H9 (cell line): ENCODE data around the gene ANKRD65. TPM values are rescaled to one million over a fixed set of nuclear protein-coding genes. Genes with fewer than 3 reads are reported as not detected.

Experiments used
- DNase-seq: peaks from one replicate; pipeline ENCODE4 v3.0.0-alpha.2; 2017
- H2AFZ ChIP-seq: one replicate; pipeline ENCODE4 v1.6.1; 2013; ENCODE audit warnings: mild to moderate bottlenecking, low read length, control low read depth, moderate library complexity
- H2AK5ac ChIP-seq: 2 replicates; pipeline ENCODE4 v1.6.1; 2013; ENCODE audit warnings: low read length, control low read depth, mixed read lengths; ENCODE audit not compliant: insufficient read length
- H2BK120ac ChIP-seq: one replicate; pipeline ENCODE4 v1.6.1; 2013; ENCODE audit warnings: low read depth, mild to moderate bottlenecking, low read length, control low read depth, inconsistent platforms; ENCODE audit not compliant: poor library complexity, severe bottlenecking
- H2BK12ac ChIP-seq: 2 replicates; pipeline ENCODE4 v1.6.1; 2013; ENCODE audit warnings: low read length, control low read depth, mixed read lengths, low read depth; ENCODE audit not compliant: insufficient read length
- H2BK15ac ChIP-seq: 2 replicates; pipeline ENCODE4 v1.6.1; 2013; ENCODE audit warnings: low read depth, low read length, control low read depth
- H2BK20ac ChIP-seq: one replicate; pipeline ENCODE4 v1.6.1; 2013; ENCODE audit warnings: low read depth, mild to moderate bottlenecking, low read length, control low read depth, inconsistent platforms; ENCODE audit not compliant: poor library complexity, severe bottlenecking
- H2BK5ac ChIP-seq: 2 replicates; pipeline ENCODE4 v1.6.1; 2013; ENCODE audit warnings: low read length, control low read depth, mixed read lengths; ENCODE audit not compliant: insufficient read length
- H3K14ac ChIP-seq: 2 replicates; pipeline ENCODE4 v1.6.1; 2013; ENCODE audit warnings: low read length, control low read depth; ENCODE audit not compliant: insufficient read depth
- H3K18ac ChIP-seq: 2 replicates; pipeline ENCODE4 v1.6.1; 2013; ENCODE audit warnings: low read depth, mild to moderate bottlenecking, mixed read lengths, low read length, control low read depth; ENCODE audit not compliant: insufficient read length
- H3K23ac ChIP-seq: 2 replicates; pipeline ENCODE4 v1.6.1; 2013; ENCODE audit warnings: low read length, control low read depth, mixed read lengths, low read depth; ENCODE audit not compliant: insufficient read length
- H3K23me2 ChIP-seq: 2 replicates; pipeline ENCODE4 v1.6.1; 2013; ENCODE audit warnings: low read depth, mild to moderate bottlenecking, mixed read lengths, low read length, control low read depth; ENCODE audit not compliant: insufficient read length, poor library complexity, severe bottlenecking
- H3K27ac ChIP-seq: 2 replicates; pipeline ENCODE4 v1.5.1; 2013; ENCODE audit warnings: low read length, control low read depth, mixed read lengths, low read depth; ENCODE audit not compliant: insufficient read length
- H3K27me3 ChIP-seq: 2 replicates; pipeline ENCODE4 v1.6.1; 2013; ENCODE audit warnings: low read length, control low read depth, inconsistent platforms; ENCODE audit not compliant: insufficient read depth
- H3K4ac ChIP-seq: 2 replicates; pipeline ENCODE4 v1.6.1; 2013; ENCODE audit warnings: low read depth, mild to moderate bottlenecking, control low read depth, inconsistent platforms, low read length, moderate library complexity
- H3K4me1 ChIP-seq: 2 replicates; pipeline ENCODE4 v1.6.1; 2013; ENCODE audit warnings: low read length, control low read depth, inconsistent platforms; ENCODE audit not compliant: insufficient read depth
- H3K4me2 ChIP-seq: 2 replicates; pipeline ENCODE4 v1.6.1; 2013; ENCODE audit warnings: low read length, control low read depth, mixed read lengths; ENCODE audit not compliant: insufficient read length, insufficient read depth
- H3K56ac ChIP-seq: 2 replicates; pipeline ENCODE4 v1.6.1; 2013; ENCODE audit warnings: low read depth, mild to moderate bottlenecking, mixed read lengths, low read length, control low read depth; ENCODE audit not compliant: insufficient read length
- H3K79me1 ChIP-seq: 2 replicates; pipeline ENCODE4 v1.6.1; 2013; ENCODE audit warnings: low read depth, mild to moderate bottlenecking, moderate library complexity, low read length, control low read depth, inconsistent platforms; ENCODE audit not compliant: insufficient read depth, poor library complexity, severe bottlenecking
- H3K79me2 ChIP-seq: 2 replicates; pipeline ENCODE4 v1.6.1; 2013; ENCODE audit warnings: low read length, control low read depth, inconsistent platforms; ENCODE audit not compliant: insufficient read depth
- H3K9ac ChIP-seq: 2 replicates; pipeline ENCODE4 v1.6.1; 2013; ENCODE audit warnings: low read length, control low read depth, mixed read lengths; ENCODE audit not compliant: insufficient read length; ENCODE audit errors: extremely low read depth
- H3K9me3 ChIP-seq: one replicate; pipeline ENCODE4 v1.6.1; 2013; ENCODE audit warnings: low read depth, low read length, inconsistent platforms; ENCODE audit not compliant: control insufficient read depth
- H3T11ph ChIP-seq: one replicate; pipeline ENCODE4 v1.6.1; 2013; ENCODE audit warnings: mild to moderate bottlenecking, low read length, control low read depth, inconsistent platforms
- H4K20me1 ChIP-seq: one replicate; pipeline ENCODE4 v1.6.1; 2013; ENCODE audit not compliant: control insufficient read depth, insufficient read length, insufficient read depth
- H4K5ac ChIP-seq: 2 replicates; pipeline ENCODE4 v1.6.1; 2013; ENCODE audit warnings: low read depth, mild to moderate bottlenecking, mixed read lengths, low read length, control low read depth; ENCODE audit not compliant: insufficient read length
- H4K8ac ChIP-seq: replicated peaks from 2 replicates; pipeline ENCODE4 v1.6.1; 2013; ENCODE audit warnings: low read length, control low read depth, mixed read lengths, low read depth; ENCODE audit not compliant: insufficient read length
- H4K91ac ChIP-seq: 2 replicates; pipeline ENCODE4 v1.6.1; 2013; ENCODE audit warnings: low read depth, mild to moderate bottlenecking, moderate library complexity, mixed read lengths, low read length, control low read depth; ENCODE audit not compliant: insufficient read length
- H3K27ac Mint-ChIP-seq, 3 experiments: 2 replicates in 2 of 3; 3 replicates in 1 of 3; pipeline ENCODE4 v1.8.0; 2020 to 2021; ENCODE audit warnings: mixed read lengths in 3 of 3, mild to moderate bottlenecking in 1 of 3, moderate library complexity in 1 of 3
- H3K27me3 Mint-ChIP-seq: 2 replicates; pipeline ENCODE4 v1.8.0; 2021; ENCODE audit warnings: low read depth, mild to moderate bottlenecking, moderate library complexity, mixed read lengths
- H3K36me3 Mint-ChIP-seq, 3 experiments: 2 replicates in 2 of 3; 3 replicates in 1 of 3; pipeline ENCODE4 v1.8.0; 2020 to 2021; ENCODE audit warnings: low read depth in 3 of 3, mixed read lengths in 3 of 3; ENCODE audit not compliant: insufficient read depth in 1 of 3
- H3K4me1 Mint-ChIP-seq, 2 experiments: 2 replicates each; pipeline ENCODE4 v1.8.0; 2020; ENCODE audit warnings: mixed read lengths in 2 of 2
- H3K4me3 Mint-ChIP-seq, 2 experiments: 2 replicates in 1 of 2; 3 replicates in 1 of 2; pipeline ENCODE4 v1.8.0; 2020 to 2021; ENCODE audit warnings: mild to moderate bottlenecking in 2 of 2, mixed read lengths in 2 of 2, moderate library complexity in 1 of 2
- H3K9me3 Mint-ChIP-seq, 2 experiments: 2 replicates in 1 of 2; 3 replicates in 1 of 2; pipeline ENCODE4 v1.8.0; 2020; ENCODE audit warnings: mild to moderate bottlenecking in 2 of 2, mixed read lengths in 2 of 2, moderate library complexity in 1 of 2
- CTCF ChIP-seq: fragments of 200-600 bp; sonication (generic); conservative IDR thresholded peaks from 3 replicates; pipeline ENCODE4 v1.8.0; 2021; ENCODE audit warnings: antibody characterized with exemption, mild to moderate bottlenecking
- WGBS: extraction: QIAGEN DNeasy Blood & Tissue Kit; methylation state at CpG from one replicate; pipeline ENCODE4 v1.1.7; 2013; ENCODE audit warnings: missing lambda C conversion rate, low lambda C conversion rate, mixed read lengths; ENCODE audit not compliant: insufficient read length; ENCODE audit errors: extremely low coverage; 5-methylcytosine and 5-hydroxymethylcytosine counted together
- total RNA-seq: library from RNA; stranded (reverse); gene quantifications from 2 replicates; pipeline ENCODE4 v1.2.1, GENCODE V29; 2021

ANKRD65 gene
- total RNA-seq, 1 experiment from 2014 or later, result 3.1 TPM

DNA sequence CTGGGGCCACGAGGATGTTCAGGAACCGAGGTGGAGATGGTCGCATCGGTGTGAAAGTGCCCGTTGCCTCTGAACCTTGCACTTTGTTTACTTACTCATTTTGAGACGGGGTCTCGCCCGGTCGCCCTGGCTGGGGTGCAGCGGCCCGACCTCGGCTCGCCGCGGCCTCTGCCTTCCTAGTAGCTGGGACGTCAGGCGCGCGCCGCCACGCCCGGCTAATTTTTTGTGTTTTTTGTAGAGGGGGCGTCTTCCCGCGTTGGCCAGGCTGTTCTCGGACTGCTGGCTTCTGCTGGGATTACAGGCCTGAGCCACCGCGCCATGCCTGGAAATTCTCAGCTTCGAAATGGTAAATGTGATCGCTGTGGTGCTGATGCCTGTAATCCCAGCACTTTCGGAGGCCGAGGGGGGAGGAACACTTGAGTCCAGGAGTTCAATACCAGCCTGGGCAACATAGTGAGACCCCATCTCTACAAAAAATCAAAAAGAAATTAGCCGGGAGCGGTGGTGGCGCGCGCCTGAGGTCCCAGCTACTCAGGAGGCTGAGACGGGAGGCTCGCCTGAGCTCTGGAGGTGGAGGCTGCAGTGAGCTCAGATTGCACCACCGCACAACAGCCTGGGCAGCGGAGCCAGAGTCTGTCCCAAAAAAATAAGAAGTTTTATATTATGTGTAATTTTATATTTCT lies 13.3 kb downstream of the ANKRD65 start:
- Histone ChIP-seq H3K4ac (no peak overlapping the region), H3K56ac (no peak overlapping the region), H3K9me3 (no peaks in the 10 kb centered on the region), H4K91ac (no peak overlapping the region), H3T11ph (no peak overlapping the region), H3K27ac (no peak overlapping the region), H3K79me2 (peaks cover 10% of the 10 kb centered on the region; the same call in 1 of the 2 replicates), H3K79me1 (peaks cover 2% of the 10 kb centered on the region), H4K20me1 (no peaks in the 10 kb centered on the region), H2AFZ (no peak overlapping the region), H4K5ac (no peak overlapping the region), H2BK120ac (no peak overlapping the region), H3K27me3 (no peaks in the 10 kb centered on the region), H4K8ac (no peak overlapping the region), H3K18ac (peak overlapping the region; percentile 43), H3K4me1 (peaks cover 3% of the 10 kb centered on the region; the same call in 1 of the 2 replicates), H3K4me2 (peak overlapping the region; percentile 69), H3K9ac (peak overlapping the region; percentile 61), H2AK5ac (no peak overlapping the region), H2BK5ac (no peak overlapping the region), H2BK15ac (no peak overlapping the region), H2BK12ac (no peak overlapping the region), H3K23ac (no peak overlapping the region), H3K23me2 (peaks cover 11% of the 10 kb centered on the region), H2BK20ac (no peak overlapping the region), H3K14ac (peak overlapping the region; percentile 52; the same call in 1 of the 2 replicates)
- peak; percentile 9; the same call in 1 of the 3 replicates for TF ChIP-seq CTCF
- Mint-ChIP-seq H3K36me3 (peaks cover 35 to 69% (median 58%) of the 10 kb centered on the region in 3 experiments), H3K4me3 (peak overlapping the region; percentile 92 to 95), H3K9me3 (peaks cover 6 to 12% of the 10 kb centered on the region in 2 experiments; a peak in 4 of 5 replicates), H3K27ac (peak overlapping the region; percentile 83 to 100 (median 96); a peak in 6 of 7 replicates), H3K4me1 (peaks cover 26 to 43% of the 10 kb centered on the region in 2 experiments), H3K27me3 (peaks cover 2% of the 10 kb centered on the region)
- no peak for DNase-seq
- no CpG with 5 or more reads among the region's 41 CpGs for WGBS
